AG10803 (cell line): ENCODE measurements around the gene RPTN.

Experiments
- DNase-seq: peaks from one replicate; pipeline ENCODE4 v3.0.0; 2010; ENCODE audit warnings: low read depth
- H3K4me3 ChIP-seq: 2 replicates; pipeline ENCODE4 v1.5.1; 2011; ENCODE audit warnings: mild to moderate bottlenecking, low read length, control low read depth
- CTCF ChIP-seq: conservative IDR thresholded peaks from 2 replicates; pipeline ENCODE4 v1.5.1; 2011; ENCODE audit warnings: mild to moderate bottlenecking, low read length, control low read depth, inconsistent platforms

RPTN gene, protein sequence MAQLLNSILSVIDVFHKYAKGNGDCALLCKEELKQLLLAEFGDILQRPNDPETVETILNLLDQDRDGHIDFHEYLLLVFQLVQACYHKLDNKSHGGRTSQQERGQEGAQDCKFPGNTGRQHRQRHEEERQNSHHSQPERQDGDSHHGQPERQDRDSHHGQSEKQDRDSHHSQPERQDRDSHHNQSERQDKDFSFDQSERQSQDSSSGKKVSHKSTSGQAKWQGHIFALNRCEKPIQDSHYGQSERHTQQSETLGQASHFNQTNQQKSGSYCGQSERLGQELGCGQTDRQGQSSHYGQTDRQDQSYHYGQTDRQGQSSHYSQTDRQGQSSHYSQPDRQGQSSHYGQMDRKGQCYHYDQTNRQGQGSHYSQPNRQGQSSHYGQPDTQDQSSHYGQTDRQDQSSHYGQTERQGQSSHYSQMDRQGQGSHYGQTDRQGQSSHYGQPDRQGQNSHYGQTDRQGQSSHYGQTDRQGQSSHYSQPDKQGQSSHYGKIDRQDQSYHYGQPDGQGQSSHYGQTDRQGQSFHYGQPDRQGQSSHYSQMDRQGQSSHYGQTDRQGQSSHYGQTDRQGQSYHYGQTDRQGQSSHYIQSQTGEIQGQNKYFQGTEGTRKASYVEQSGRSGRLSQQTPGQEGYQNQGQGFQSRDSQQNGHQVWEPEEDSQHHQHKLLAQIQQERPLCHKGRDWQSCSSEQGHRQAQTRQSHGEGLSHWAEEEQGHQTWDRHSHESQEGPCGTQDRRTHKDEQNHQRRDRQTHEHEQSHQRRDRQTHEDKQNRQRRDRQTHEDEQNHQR

DNA sequence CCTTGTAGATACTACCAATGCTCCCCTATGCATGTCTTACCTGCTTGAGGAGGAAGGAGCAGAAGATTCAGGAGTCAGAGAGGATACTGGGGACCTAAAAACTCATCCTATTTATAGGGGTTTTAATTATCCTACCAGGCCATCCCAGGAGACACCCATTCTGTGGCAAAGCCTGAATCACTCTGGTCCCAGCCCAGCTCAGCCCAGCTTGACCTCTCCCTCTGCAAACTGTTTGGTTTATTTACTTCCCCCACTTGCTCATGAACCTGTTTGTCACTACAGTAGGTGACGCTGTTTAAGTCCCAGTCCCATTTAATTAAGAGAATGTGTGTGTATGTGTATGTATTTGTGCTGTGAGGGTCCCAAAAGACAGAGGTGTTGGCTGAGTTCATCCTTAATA, at the start of gene RPTN:
TSS of gene RPTN (minus strand) at position 85 of the 400 bp plus-strand sequence. CDS start 1,339 bp downstream, outside the sequence.
- DNase-seq: no peak
- no peak for TF ChIP-seq CTCF
- H3K4me3 ChIP-seq: no peak within 1 kb of the TSS

GRCh38 chr1:152198982-152199381, 40.0 kb upstream of the RPTN start:
- no peak for TF ChIP-seq CTCF
- no peak for DNase-seq
- no peak overlapping the region for H3K4me3 ChIP-seq

GRCh38 chr1:152197361-152197941, 38.4 kb upstream of the RPTN start:
- TF ChIP-seq CTCF: no peak
- no peak for DNase-seq
- H3K4me3 ChIP-seq: no peak overlapping the region

- DNase-seq: no peak
- H3K4me3 ChIP-seq: no peak overlapping the region
- no peak for TF ChIP-seq CTCF
Measured at GRCh38 chr1:152191711-152192110, 32.7 kb upstream of the RPTN start.

- TF ChIP-seq CTCF: no peak
- no peak for DNase-seq
- H3K4me3 ChIP-seq: no peak overlapping the region
Measured at GRCh38 chr1:152191260-152191659, 32.2 kb upstream of the RPTN start.

GRCh38 chr1:152190589-152190988, 31.6 kb upstream of the RPTN start:
- H3K4me3 ChIP-seq: no peak overlapping the region
- no peak for TF ChIP-seq CTCF
- peak; percentile 60 for DNase-seq
